22Rv1 (cell line): Measurements from ENCODE around the gene HEXD.

Experiments
- H3K27ac ChIP-seq: fragments of 450-650 bp; 2 replicates; pipeline ENCODE4 v1.5.1; 2017
- CTCF ChIP-seq: fragments of 450-650 bp; IDR thresholded peaks from 2 replicates; pipeline ENCODE4 v1.5.1; 2017; ENCODE audit warnings: mild to moderate bottlenecking
- ZFX ChIP-seq: fragments of 450-650 bp; IDR thresholded peaks from 2 replicates; pipeline ENCODE4 v1.6.1; 2017; ENCODE audit warnings: antibody characterized with exemption, borderline replicate concordance

HEXD gene

GRCh38 chr17:82463925-82464566, 45.9 kb downstream of the HEXD start:
- no peak for TF ChIP-seq ZFX
- TF ChIP-seq CTCF: no peak
- H3K27ac ChIP-seq: no peak overlapping the region

- TF ChIP-seq ZFX (no peak), CTCF (no peak)
- H3K27ac ChIP-seq: no peak overlapping the region
These were observed 46.4 kb downstream of the HEXD start for GRCh38 chr17:82464567-82464929.

GRCh38 chr17:82465023-82465603, 47.0 kb downstream of the HEXD start:
- TF ChIP-seq CTCF: no peak
- TF ChIP-seq ZFX: no peak
- no peak overlapping the region for H3K27ac ChIP-seq

DNA sequence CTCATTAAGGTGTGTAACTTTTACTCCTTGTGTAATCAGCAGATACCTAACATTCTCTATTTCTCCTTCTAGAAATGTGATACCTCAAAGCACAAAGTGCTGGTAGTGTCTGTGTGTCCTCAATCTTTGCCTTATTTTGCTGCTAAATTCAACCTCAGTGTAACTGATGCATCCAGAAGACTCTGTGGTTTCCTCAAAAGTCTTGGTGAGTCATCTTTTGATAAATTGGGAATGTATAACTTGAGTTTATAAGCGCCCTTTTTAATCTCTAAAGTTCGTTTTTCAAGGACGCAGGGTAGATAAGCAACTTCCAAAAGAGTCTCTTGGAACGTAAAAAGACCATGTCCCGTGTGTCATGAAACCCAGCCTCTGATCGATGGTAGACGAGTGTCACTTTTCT, 50.5 kb downstream of the HEXD start:
- H3K27ac ChIP-seq: no peak overlapping the region
- no peak for TF ChIP-seq ZFX
- TF ChIP-seq CTCF: no peak

DNA sequence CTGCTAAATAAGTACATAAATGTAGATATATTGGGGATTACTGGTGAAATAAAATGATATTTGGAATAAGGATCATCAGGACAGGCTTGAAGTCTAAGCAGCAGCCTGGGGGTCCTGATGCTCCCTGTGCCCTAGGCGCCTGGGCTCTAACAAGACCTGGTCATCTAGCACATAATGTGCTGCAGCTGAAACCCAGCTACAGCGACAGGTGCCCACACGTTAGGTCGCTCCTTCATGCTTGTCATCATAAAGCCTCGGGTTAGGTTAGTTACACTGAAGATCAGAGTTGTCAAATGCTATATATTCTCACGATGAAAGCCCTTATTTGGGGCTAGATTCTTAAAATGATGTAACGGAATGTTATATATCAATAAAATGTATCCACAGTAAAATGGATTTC, 51.9 kb downstream of the HEXD start:
- no peak overlapping the region for H3K27ac ChIP-seq
- TF ChIP-seq CTCF: no peak
- TF ChIP-seq ZFX: no peak

- H3K27ac ChIP-seq: no peak overlapping the region
- TF ChIP-seq ZFX (no peak), CTCF (no peak)
These were observed 56.3 kb downstream of the HEXD start for GRCh38 chr17:82474223-82475010.

DNA sequence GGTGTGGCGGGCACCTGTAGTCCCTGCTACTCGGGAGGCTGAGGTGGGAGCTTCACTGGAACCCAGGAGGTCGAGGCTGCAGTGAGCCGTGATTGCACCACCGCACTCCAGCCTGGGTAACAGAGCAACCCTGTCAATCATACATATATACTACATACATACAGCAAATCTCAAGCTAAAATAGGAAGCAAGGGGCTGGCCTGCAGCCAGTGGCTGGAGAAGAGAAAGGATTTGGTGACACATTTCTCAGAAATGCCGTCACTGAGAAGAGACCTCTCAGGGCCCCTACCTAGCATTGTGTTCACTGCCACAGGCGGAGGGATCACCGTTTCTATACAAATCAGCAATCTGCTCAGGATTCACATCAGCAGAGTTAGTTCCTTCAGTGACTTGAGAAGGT, 57.3 kb downstream of the HEXD start:
- TF ChIP-seq ZFX (no peak), CTCF (no peak)
- H3K27ac ChIP-seq: no peak overlapping the region
